HEK293T (cell line): Measurements from ENCODE around the gene ISOC1.

Experiments
- BHLHE40 ChIP-seq: fragments of 450-650 bp; IDR thresholded peaks from 2 replicates; pipeline ENCODE4 v1.6.1; 2016; ENCODE audit warnings: mild to moderate bottlenecking, moderate library complexity, borderline replicate concordance
- FOXK2 ChIP-seq: fragments of 450-650 bp; IDR thresholded peaks from 2 replicates; pipeline ENCODE4 v1.6.1; 2016; ENCODE audit warnings: mild to moderate bottlenecking
- FOXM1 ChIP-seq: fragments of 450-650 bp; IDR thresholded peaks from 2 replicates; pipeline ENCODE4 v1.6.1; 2017; ENCODE audit warnings: mild to moderate bottlenecking, borderline replicate concordance
- HDGF ChIP-seq: fragments of 450-650 bp; IDR thresholded peaks from 2 replicates; pipeline ENCODE4 v1.6.1; 2017; ENCODE audit warnings: antibody characterized with exemption, borderline replicate concordance
- L3MBTL2 ChIP-seq: fragments of 450-650 bp; conservative IDR thresholded peaks from 2 replicates; pipeline ENCODE4 v1.6.1; 2016; ENCODE audit warnings: mild to moderate bottlenecking
- SUZ12 ChIP-seq: fragments of 450-650 bp; IDR thresholded peaks from 2 replicates; pipeline ENCODE4 v1.6.1; 2016; ENCODE audit warnings: mild to moderate bottlenecking
- TF ChIP-seq, protein P1 (sequence below): fragments of 450-650 bp; IDR thresholded peaks from 2 replicates; pipeline ENCODE4 v1.6.1; 2016

DNA sequence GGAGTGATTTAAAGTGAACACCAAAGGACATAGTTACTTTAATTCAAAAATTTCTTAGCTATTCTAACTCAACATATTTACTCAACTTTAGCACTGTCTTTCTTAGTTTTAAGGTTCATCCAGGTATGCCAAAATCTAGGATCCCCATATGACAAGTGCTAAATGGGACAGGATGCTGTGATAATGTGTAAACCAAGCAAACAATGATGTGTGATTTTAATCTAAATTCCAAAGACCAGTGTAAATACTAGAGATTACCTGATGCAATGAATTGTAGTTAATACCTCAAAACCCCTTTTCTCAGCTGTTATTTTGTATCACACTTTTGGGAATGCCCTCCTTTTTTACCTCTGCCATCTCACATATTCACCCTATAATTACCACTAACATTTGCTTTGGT, 26.8 kb upstream of the ISOC1 start:
- TF ChIP-seq, protein P1, sequence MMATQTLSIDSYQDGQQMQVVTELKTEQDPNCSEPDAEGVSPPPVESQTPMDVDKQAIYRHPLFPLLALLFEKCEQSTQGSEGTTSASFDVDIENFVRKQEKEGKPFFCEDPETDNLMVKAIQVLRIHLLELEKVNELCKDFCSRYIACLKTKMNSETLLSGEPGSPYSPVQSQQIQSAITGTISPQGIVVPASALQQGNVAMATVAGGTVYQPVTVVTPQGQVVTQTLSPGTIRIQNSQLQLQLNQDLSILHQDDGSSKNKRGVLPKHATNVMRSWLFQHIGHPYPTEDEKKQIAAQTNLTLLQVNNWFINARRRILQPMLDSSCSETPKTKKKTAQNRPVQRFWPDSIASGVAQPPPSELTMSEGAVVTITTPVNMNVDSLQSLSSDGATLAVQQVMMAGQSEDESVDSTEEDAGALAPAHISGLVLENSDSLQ: no peak
- TF ChIP-seq FOXM1 (no peak), BHLHE40 (no peak), FOXK2 (no peak), SUZ12 (no peak), HDGF (no peak), L3MBTL2 (no peak)
